EH (cell line): ENCODE data around the gene LAMP1.
"Not testable (repeated sequence)": the region's sequence is repeated elsewhere in the genome, so short reads cannot be mapped to it uniquely, and the experiment has no call there.

Experiments
- DNase-seq: peaks from one replicate; pipeline ENCODE4 v3.0.0-alpha.2; 2015; ENCODE audit warnings: low read depth

Gene LAMP1

GRCh38 chr13:113327766-113328471 lies 30.9 kb downstream of the LAMP1 start:
- DNase-seq: no peak

GRCh38 chr13:113328851-113329250 lies 31.8 kb downstream of the LAMP1 start:
- no peak for DNase-seq

GRCh38 chr13:113329656-113330312 lies 32.7 kb downstream of the LAMP1 start:
- DNase-seq: no peak

GRCh38 chr13:113332615-113333014 lies 35.6 kb downstream of the LAMP1 start:
- DNase-seq: no peak

GRCh38 chr13:113333076-113333475 lies 36.0 kb downstream of the LAMP1 start:
- DNase-seq: no peak

GRCh38 chr13:113337556-113337955 lies 40.5 kb downstream of the LAMP1 start:
- no peak for DNase-seq

GRCh38 chr13:113337976-113338375 lies 40.9 kb downstream of the LAMP1 start:
- DNase-seq: no peak

- no peak for DNase-seq
Observed at GRCh38 chr13:113338451-113338850, 41.4 kb downstream of the LAMP1 start.

GRCh38 chr13:113342820-113343691 lies 46.0 kb downstream of the LAMP1 start:
- no peak for DNase-seq

- DNase-seq: no peak
Observed at GRCh38 chr13:113343692-113343968, 46.6 kb downstream of the LAMP1 start.

- no peak for DNase-seq
Observed at GRCh38 chr13:113345486-113345885, 48.4 kb downstream of the LAMP1 start.

GRCh38 chr13:113347736-113348225 lies 50.7 kb downstream of the LAMP1 start:
- DNase-seq: not testable (repeated sequence)

GRCh38 chr13:113348591-113348990 lies 51.6 kb downstream of the LAMP1 start:
- DNase-seq: no peak

- no peak for DNase-seq
Observed at GRCh38 chr13:113349050-113349449, 52.0 kb downstream of the LAMP1 start.

GRCh38 chr13:113349491-113349890 lies 52.5 kb downstream of the LAMP1 start:
- no peak for DNase-seq

GRCh38 chr13:113350065-113350937 lies 53.3 kb downstream of the LAMP1 start:
- DNase-seq: no peak

GRCh38 chr13:113350938-113351335 lies 53.9 kb downstream of the LAMP1 start:
- no peak for DNase-seq

GRCh38 chr13:113351514-113352026 lies 54.5 kb downstream of the LAMP1 start:
- no peak for DNase-seq

- no peak for DNase-seq
Observed at GRCh38 chr13:113353254-113353653, 56.2 kb downstream of the LAMP1 start.

GRCh38 chr13:113354831-113355610 lies 58.0 kb downstream of the LAMP1 start:
- DNase-seq: no peak

GRCh38 chr13:113355621-113356020 lies 58.6 kb downstream of the LAMP1 start:
- DNase-seq: no peak
